BE2C (cell line): ENCODE measurements around the gene ATRX.

ENCODE experiments used
- DNase-seq: peaks from one replicate; pipeline ENCODE4 v3.0.0-alpha.2; 2020
- H3K27me3 ChIP-seq: fragments of 250-450 bp; sonication (Bioruptor Pico); 2 replicates; pipeline ENCODE4 v1.5.1; 2020; ENCODE audit warnings: mild to moderate bottlenecking
- H3K36me3 ChIP-seq: fragments of 250-450 bp; sonication (Bioruptor Pico); 2 replicates; pipeline ENCODE4 v1.5.1; 2020; ENCODE audit warnings: mild to moderate bottlenecking
- H3K4me1 ChIP-seq: fragments of 250-450 bp; sonication (Bioruptor Pico); 2 replicates; pipeline ENCODE4 v1.5.1; 2020
- H3K4me3 ChIP-seq: 2 replicates; pipeline ENCODE4 v1.5.1; 2011; ENCODE audit warnings: low read depth, low read length
- H3K9me3 ChIP-seq: fragments of 250-450 bp; sonication (Bioruptor Pico); 2 replicates; pipeline ENCODE4 v1.5.1; 2020
- CTCF ChIP-seq: IDR thresholded peaks from 2 replicates; pipeline ENCODE4 v1.5.1; 2012; ENCODE audit warnings: mild to moderate bottlenecking, low read depth, low read length

The ATRX gene

GRCh38 chrX:77652095-77652494 lies 133.9 kb downstream of the ATRX start:
- no peaks in the 10 kb centered on the region for H3K27me3 ChIP-seq
- no peaks in the 10 kb centered on the region for H3K9me3 ChIP-seq
- no peaks in the 10 kb centered on the region for H3K4me1 ChIP-seq
- no peaks in the 10 kb centered on the region; the same call in none of the 2 replicates for H3K36me3 ChIP-seq
- DNase-seq = no peak
- no peak overlapping the region for H3K4me3 ChIP-seq
- no peak for TF ChIP-seq CTCF

GRCh38 chrX:77640702-77641101 lies 145.3 kb downstream of the ATRX start:
- Histone ChIP-seq H3K36me3 (no peaks in the 10 kb centered on the region; the same call in none of the 2 replicates), H3K27me3 (no peaks in the 10 kb centered on the region), H3K4me1 (no peaks in the 10 kb centered on the region), H3K4me3 (no peak overlapping the region), H3K9me3 (no peaks in the 10 kb centered on the region)
- DNase-seq = no peak
- TF ChIP-seq CTCF = no peak

- Histone ChIP-seq H3K36me3 (no peaks in the 10 kb centered on the region; the same call in 1 of the 2 replicates), H3K4me1 (no peaks in the 10 kb centered on the region), H3K27me3 (no peaks in the 10 kb centered on the region), H3K9me3 (no peaks in the 10 kb centered on the region), H3K4me3 (no peak overlapping the region)
- TF ChIP-seq CTCF = no peak
- no peak for DNase-seq
These were observed 146.2 kb downstream of the ATRX start for GRCh38 chrX:77639820-77640219.

GRCh38 chrX:77638397-77638796 lies 147.6 kb downstream of the ATRX start:
- Histone ChIP-seq H3K4me3 (no peak overlapping the region), H3K9me3 (no peaks in the 10 kb centered on the region), H3K4me1 (no peaks in the 10 kb centered on the region), H3K27me3 (no peaks in the 10 kb centered on the region), H3K36me3 (no peaks in the 10 kb centered on the region; the same call in 1 of the 2 replicates)
- TF ChIP-seq CTCF = no peak
- no peak for DNase-seq

GRCh38 chrX:77635373-77635772 lies 150.6 kb downstream of the ATRX start:
- TF ChIP-seq CTCF = no peak
- H3K4me1 ChIP-seq = no peaks in the 10 kb centered on the region
- no peak for DNase-seq
- no peaks in the 10 kb centered on the region for H3K27me3 ChIP-seq
- H3K9me3 ChIP-seq = no peaks in the 10 kb centered on the region
- H3K4me3 ChIP-seq = no peak overlapping the region
- no peaks in the 10 kb centered on the region; the same call in 1 of the 2 replicates for H3K36me3 ChIP-seq

GRCh38 chrX:77628294-77629025 lies 157.6 kb downstream of the ATRX start:
- Histone ChIP-seq H3K9me3 (no peaks in the 10 kb centered on the region), H3K36me3 (no peaks in the 10 kb centered on the region), H3K4me3 (no peak overlapping the region), H3K27me3 (no peaks in the 10 kb centered on the region), H3K4me1 (no peaks in the 10 kb centered on the region)
- DNase-seq = no peak
- TF ChIP-seq CTCF = no peak
